Measurements from ENCODE around the gene ENTHD1. TPM values are rescaled to one million over a fixed set of nuclear protein-coding genes. Genes with fewer than 3 reads are reported as not detected.

The ENTHD1 gene
- total RNA-seq, 3 donors from 2014 or later (not counting 1 experiment from before 2014, with no cell fraction given): not detected

DNA sequence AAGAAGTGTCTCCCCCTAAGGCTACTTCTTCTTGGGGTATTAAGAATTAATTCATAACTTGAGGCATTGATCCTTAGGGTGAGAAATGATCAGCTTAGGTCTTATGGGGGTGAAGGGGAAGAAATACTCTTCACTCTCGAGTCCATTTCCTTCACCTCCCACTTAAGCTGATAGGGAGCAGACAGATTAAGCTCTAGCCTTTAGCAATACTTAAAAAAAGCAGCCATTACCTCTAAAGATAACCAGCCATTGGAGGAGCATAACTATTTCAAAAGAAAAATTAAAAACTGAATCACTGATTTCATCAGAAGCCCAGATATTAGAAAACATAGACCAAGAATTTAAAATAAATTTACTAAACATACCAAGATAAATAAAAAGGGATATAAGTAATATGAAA, 60.5 kb downstream of the ENTHD1 start:
- H3K27me3 Mint-ChIP-seq (ENCODE audit: low read depth in 2 of 2): peaks cover 34 to 53% of the 10 kb centered on the region in 2 donors
- intact Hi-C loops (cut with micrococcal nuclease): no loop called here
- DNase-seq (no peak), ATAC-seq (no peak)
- Histone ChIP-seq H3K27me3 (ENCODE audit: control insufficient read depth, insufficient read depth, low read length) (peaks cover 2% of the 10 kb centered on the region), H3K36me3 (ENCODE audit: control insufficient read depth, insufficient read depth, low read length) (no peaks in the 10 kb centered on the region), H3K9me3 (ENCODE audit: control insufficient read depth, insufficient read depth, low read length) (no peaks in the 10 kb centered on the region), H3K4me3 (ENCODE audit: low read length) (no peak overlapping the region), H3K4me1 (ENCODE audit: control insufficient read depth, insufficient read depth, low read length) (no peaks in the 10 kb centered on the region), H3K27ac (ENCODE audit: low read length) (no peak overlapping the region)
- no peaks in the 10 kb centered on the region for H3K9me3 Mint-ChIP-seq
- TF ChIP-seq, protein P1, sequence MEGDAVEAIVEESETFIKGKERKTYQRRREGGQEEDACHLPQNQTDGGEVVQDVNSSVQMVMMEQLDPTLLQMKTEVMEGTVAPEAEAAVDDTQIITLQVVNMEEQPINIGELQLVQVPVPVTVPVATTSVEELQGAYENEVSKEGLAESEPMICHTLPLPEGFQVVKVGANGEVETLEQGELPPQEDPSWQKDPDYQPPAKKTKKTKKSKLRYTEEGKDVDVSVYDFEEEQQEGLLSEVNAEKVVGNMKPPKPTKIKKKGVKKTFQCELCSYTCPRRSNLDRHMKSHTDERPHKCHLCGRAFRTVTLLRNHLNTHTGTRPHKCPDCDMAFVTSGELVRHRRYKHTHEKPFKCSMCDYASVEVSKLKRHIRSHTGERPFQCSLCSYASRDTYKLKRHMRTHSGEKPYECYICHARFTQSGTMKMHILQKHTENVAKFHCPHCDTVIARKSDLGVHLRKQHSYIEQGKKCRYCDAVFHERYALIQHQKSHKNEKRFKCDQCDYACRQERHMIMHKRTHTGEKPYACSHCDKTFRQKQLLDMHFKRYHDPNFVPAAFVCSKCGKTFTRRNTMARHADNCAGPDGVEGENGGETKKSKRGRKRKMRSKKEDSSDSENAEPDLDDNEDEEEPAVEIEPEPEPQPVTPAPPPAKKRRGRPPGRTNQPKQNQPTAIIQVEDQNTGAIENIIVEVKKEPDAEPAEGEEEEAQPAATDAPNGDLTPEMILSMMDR (IDR thresholded peaks at IDR 0.05): no peak
- H3K4me3 Mint-ChIP-seq: no peak overlapping the region
- no peak overlapping the region for H3K27ac Mint-ChIP-seq
- WGBS (ENCODE audit: insufficient coverage): 0% methylated on average over 1 of the region's 1 CpG
- H3K4me1 Mint-ChIP-seq: no peaks in the 10 kb centered on the region
- H3K36me3 Mint-ChIP-seq: no peaks in the 10 kb centered on the region

DNA sequence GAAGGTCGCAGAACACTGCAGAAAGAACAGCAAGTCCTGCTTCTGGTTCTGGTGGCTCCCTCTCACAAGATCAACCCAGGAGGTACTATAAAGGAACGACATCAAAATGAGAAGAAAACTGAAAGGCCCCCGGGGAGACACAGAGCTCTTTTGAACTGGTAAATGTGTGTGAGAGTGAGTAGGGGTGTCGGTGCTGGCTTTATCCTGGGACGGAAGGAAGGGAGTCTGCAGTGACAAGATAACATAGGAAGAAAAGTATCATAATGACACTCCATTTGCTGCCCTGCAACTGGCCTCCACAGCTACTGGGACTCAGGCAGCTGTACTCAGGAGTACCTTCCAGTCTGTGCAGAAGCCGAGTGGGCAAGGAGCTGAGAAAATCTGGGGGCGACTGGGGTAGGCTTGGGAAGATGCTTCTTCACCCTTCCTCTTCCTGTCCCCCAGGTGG, 60.9 kb downstream of the ENTHD1 start:
- peak in 1 of 2 donors; percentile 10 for DNase-seq
- intact Hi-C loops (cut with micrococcal nuclease): no loop called here
- Mint-ChIP-seq H3K4me3 (no peak overlapping the region), H3K27me3 (ENCODE audit: low read depth in 2 of 2) (peaks cover 34 to 53% of the 10 kb centered on the region in 2 donors), H3K4me1 (no peaks in the 10 kb centered on the region), H3K36me3 (no peaks in the 10 kb centered on the region), H3K27ac (no peak overlapping the region), H3K9me3 (no peaks in the 10 kb centered on the region)
- peaks cover 2% of the 10 kb centered on the region for H3K27me3 ChIP-seq (ENCODE audit: control insufficient read depth, insufficient read depth, low read length)
- H3K9me3 ChIP-seq (ENCODE audit: control insufficient read depth, insufficient read depth, low read length): no peaks in the 10 kb centered on the region
- H3K4me1 ChIP-seq (ENCODE audit: control insufficient read depth, insufficient read depth, low read length): no peaks in the 10 kb centered on the region
- no peak for ATAC-seq
- H3K27ac ChIP-seq (ENCODE audit: low read length): no peak overlapping the region
- no peaks in the 10 kb centered on the region for H3K36me3 ChIP-seq (ENCODE audit: control insufficient read depth, insufficient read depth, low read length)
- TF ChIP-seq, protein P1 (IDR thresholded peaks at IDR 0.05): no peak
- H3K4me3 ChIP-seq (ENCODE audit: low read length): no peak overlapping the region
- 61% methylated on average over 6 of the region's 7 CpGs for WGBS (ENCODE audit: insufficient coverage)

DNA sequence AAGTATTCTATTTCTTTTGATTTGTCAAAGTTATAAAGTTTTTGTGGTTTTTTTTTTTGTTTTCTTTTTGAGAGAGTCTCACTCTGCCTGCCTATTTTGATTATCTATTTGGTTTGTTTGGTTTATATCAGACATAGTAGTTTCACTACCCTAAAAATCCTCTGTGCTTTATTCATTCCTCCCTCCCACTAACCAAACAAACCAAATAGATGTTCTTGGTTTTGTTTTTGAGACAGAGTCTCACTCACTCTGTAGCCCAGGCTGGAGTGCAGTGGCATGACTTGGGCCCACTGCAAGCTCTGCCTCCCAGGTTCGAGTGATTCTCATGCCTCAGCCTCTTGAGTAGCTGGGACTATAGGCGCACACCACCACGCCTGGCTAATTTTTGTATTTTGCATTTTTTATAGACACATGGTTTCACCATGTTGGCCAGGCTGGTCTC, 67.9 kb downstream of the ENTHD1 start:
- TF ChIP-seq, protein P1 (IDR thresholded peaks at IDR 0.05): no peak
- intact Hi-C loops (cut with micrococcal nuclease): no loop called here
- Mint-ChIP-seq H3K9me3 (no peaks in the 10 kb centered on the region), H3K36me3 (no peaks in the 10 kb centered on the region), H3K27me3 (ENCODE audit: low read depth in 2 of 2) (peaks cover 11 to 12% of the 10 kb centered on the region in 2 donors), H3K4me1 (no peaks in the 10 kb centered on the region), H3K4me3 (no peak overlapping the region), H3K27ac (no peak overlapping the region)
- ATAC-seq: no peak
- no peak for DNase-seq
- H3K4me3 ChIP-seq (ENCODE audit: low read length): no peak overlapping the region
- no peak overlapping the region for H3K27ac ChIP-seq (ENCODE audit: low read length)
- no peaks in the 10 kb centered on the region for H3K36me3 ChIP-seq (ENCODE audit: control insufficient read depth, insufficient read depth, low read length)
- no peaks in the 10 kb centered on the region for H3K9me3 ChIP-seq (ENCODE audit: control insufficient read depth, insufficient read depth, low read length)
- peaks cover 2% of the 10 kb centered on the region for H3K27me3 ChIP-seq (ENCODE audit: control insufficient read depth, insufficient read depth, low read length)
- H3K4me1 ChIP-seq (ENCODE audit: control insufficient read depth, insufficient read depth, low read length): no peaks in the 10 kb centered on the region
- WGBS (ENCODE audit: insufficient coverage): 73% methylated on average over 3 of the region's 3 CpGs

DNA sequence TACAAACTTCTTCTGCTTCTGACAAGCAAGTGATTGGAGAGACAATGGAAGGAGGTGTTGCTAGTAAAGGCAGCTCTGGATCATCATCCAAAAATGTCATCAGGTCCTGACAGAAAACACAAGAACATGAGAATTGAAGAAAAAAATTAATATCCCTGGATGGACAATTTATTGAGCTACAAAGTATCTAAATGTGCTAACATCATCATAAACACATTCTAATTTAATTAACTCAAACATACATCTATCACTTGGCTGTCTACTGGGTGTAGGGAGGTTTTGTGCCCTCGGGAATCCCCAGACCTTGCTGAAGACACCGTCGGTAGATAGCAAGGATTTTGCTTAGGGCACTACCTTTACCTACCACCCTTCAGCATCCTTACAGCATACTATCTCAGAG, 72.6 kb downstream of the ENTHD1 start:
- H3K4me1 ChIP-seq (ENCODE audit: control insufficient read depth, insufficient read depth, low read length): no peaks in the 10 kb centered on the region
- H3K9me3 ChIP-seq (ENCODE audit: control insufficient read depth, insufficient read depth, low read length): no peaks in the 10 kb centered on the region
- no peaks in the 10 kb centered on the region for H3K9me3 Mint-ChIP-seq
- no peak overlapping the region for H3K4me3 ChIP-seq (ENCODE audit: low read length)
- intact Hi-C loops (cut with micrococcal nuclease): no loop called here
- H3K36me3 ChIP-seq (ENCODE audit: control insufficient read depth, insufficient read depth, low read length): no peaks in the 10 kb centered on the region
- H3K27ac Mint-ChIP-seq: no peak overlapping the region
- H3K27me3 Mint-ChIP-seq (ENCODE audit: low read depth in 2 of 2): peaks cover 5 to 36% of the 10 kb centered on the region in 2 donors
- H3K4me1 Mint-ChIP-seq: no peaks in the 10 kb centered on the region
- no peaks in the 10 kb centered on the region for H3K27me3 ChIP-seq (ENCODE audit: control insufficient read depth, insufficient read depth, low read length)
- ATAC-seq: no peak
- DNase-seq: no peak
- no peak overlapping the region for H3K4me3 Mint-ChIP-seq
- TF ChIP-seq, protein P1 (IDR thresholded peaks at IDR 0.05): no peak
- 100% methylated on average over 2 of the region's 3 CpGs for WGBS (ENCODE audit: insufficient coverage)
- H3K27ac ChIP-seq (ENCODE audit: low read length): no peak overlapping the region
- no peaks in the 10 kb centered on the region for H3K36me3 Mint-ChIP-seq

Data from natural killer cell (primary cell).